SK-N-SH treated with all-trans-retinoic acid at 6 μM for 48 hours (cell line): Measurements from ENCODE around the gene CCDC88B.

Source experiments
- ARNTL ChIP-seq: fragments of 450-650 bp; formaldehyde crosslinking; IDR thresholded peaks from 2 replicates; pipeline ENCODE4 v1.5.0; 2020; ENCODE audit warnings: low read depth, mild to moderate bottlenecking, moderate library complexity, borderline replicate concordance
- CREB5 ChIP-seq: fragments of 250-450 bp; sonication (Bioruptor Pico); IDR thresholded peaks from 2 replicates; pipeline ENCODE4 v1.5.1; 2020; ENCODE audit warnings: low read depth, mild to moderate bottlenecking, moderate library complexity
- CSDC2 ChIP-seq: fragments of 250-450 bp; sonication (Bioruptor Pico); IDR thresholded peaks from 2 replicates; pipeline ENCODE4 v1.5.0; 2020; ENCODE audit warnings: mild to moderate bottlenecking, moderate library complexity
- OSR1 ChIP-seq: fragments of 250-450 bp; sonication (Bioruptor Pico); IDR thresholded peaks from 2 replicates; pipeline ENCODE4 v1.8.0; 2022; ENCODE audit warnings: moderate library complexity, mild to moderate bottlenecking, inconsistent platforms
- PATZ1 ChIP-seq: fragments of 250-450 bp; sonication (Bioruptor Pico); IDR thresholded peaks from 2 replicates; pipeline ENCODE4 v1.8.0; 2020; ENCODE audit warnings: mild to moderate bottlenecking, moderate library complexity, borderline replicate concordance
- POU6F1 ChIP-seq: fragments of 250-450 bp; sonication (Bioruptor Pico); IDR thresholded peaks from 2 replicates; pipeline ENCODE4 v1.8.0; 2021; ENCODE audit warnings: low read depth, mild to moderate bottlenecking, moderate library complexity, borderline replicate concordance
- PPARA ChIP-seq: fragments of 250-450 bp; sonication (Bioruptor Pico); IDR thresholded peaks from 2 replicates; pipeline ENCODE4 v1.5.0; 2020; ENCODE audit warnings: mild to moderate bottlenecking, borderline replicate concordance
- RARB ChIP-seq: fragments of 250-450 bp; sonication (Bioruptor Pico); IDR thresholded peaks from 2 replicates; pipeline ENCODE4 v1.8.0; 2021; ENCODE audit warnings: mild to moderate bottlenecking, moderate library complexity
- SNAI2 ChIP-seq: fragments of 250-450 bp; sonication (Bioruptor Pico); IDR thresholded peaks from 2 replicates; pipeline ENCODE4 v1.5.0; 2020; ENCODE audit warnings: mild to moderate bottlenecking, moderate library complexity
- TOX ChIP-seq: fragments of 250-450 bp; sonication (Bioruptor Pico); IDR thresholded peaks from 2 replicates; pipeline ENCODE4 v1.8.0; 2021; ENCODE audit warnings: mild to moderate bottlenecking, moderate library complexity, borderline replicate concordance
- ZFP3 ChIP-seq: fragments of 250-450 bp; sonication (Bioruptor Pico); IDR thresholded peaks from 2 replicates; pipeline ENCODE4 v1.5.0; 2020; ENCODE audit warnings: mild to moderate bottlenecking, moderate library complexity
- ZFP30 ChIP-seq: fragments of 450-650 bp; formaldehyde crosslinking; IDR thresholded peaks from 2 replicates; pipeline ENCODE4 v1.5.0; 2022; ENCODE audit warnings: mild to moderate bottlenecking, moderate library complexity
- ZNF565 ChIP-seq: fragments of 450-650 bp; formaldehyde crosslinking; conservative IDR thresholded peaks from 2 replicates; pipeline ENCODE4 v1.5.0; 2020; ENCODE audit warnings: low read depth, mild to moderate bottlenecking, moderate library complexity
- ZNF70 ChIP-seq: fragments of 450-650 bp; formaldehyde crosslinking; IDR thresholded peaks from 2 replicates; pipeline ENCODE4 v1.5.0; 2020; ENCODE audit warnings: mild to moderate bottlenecking, moderate library complexity

- TF ChIP-seq CSDC2 (CRISPR knock-in tag) (no peak), PPARA (CRISPR knock-in tag) (no peak), RARB (CRISPR knock-in tag) (no peak), SNAI2 (CRISPR knock-in tag) (no peak), ZNF70 (CRISPR knock-in tag) (no peak), PATZ1 (no peak), ZFP3 (CRISPR knock-in tag) (no peak), POU6F1 (CRISPR knock-in tag) (no peak), ZNF565 (CRISPR knock-in tag) (no peak), ARNTL (CRISPR knock-in tag) (no peak), OSR1 (no peak), TOX (CRISPR knock-in tag) (no peak), CREB5 (CRISPR knock-in tag) (no peak), ZFP30 (no peak)
Observed at GRCh38 chr11:64352099-64352994, 12.3 kb downstream of the CCDC88B start.
